HUES6 (cell line): ENCODE results near the gene REXO5.
"Not testable (repeated sequence)": the region's sequence is repeated elsewhere in the genome, so short reads cannot be mapped to it uniquely, and the experiment has no call there.

Experiments used
- H3K27ac ChIP-seq: 2 replicates; pipeline ENCODE4 v1.7.0; 2013; ENCODE audit warnings: low read depth, mild to moderate bottlenecking, low read length, inconsistent platforms
- H3K27me3 ChIP-seq: 2 replicates; pipeline ENCODE4 v1.6.1; 2013; ENCODE audit warnings: low read length; ENCODE audit not compliant: control insufficient read depth, insufficient read depth
- H3K36me3 ChIP-seq: 2 replicates; pipeline ENCODE4 v1.6.1; 2013; ENCODE audit warnings: low read length; ENCODE audit not compliant: control insufficient read depth, insufficient read depth
- H3K4me1 ChIP-seq: 2 replicates; pipeline ENCODE4 v1.6.1; 2013; ENCODE audit warnings: low read length; ENCODE audit not compliant: control insufficient read depth, insufficient read depth
- H3K4me3 ChIP-seq: 2 replicates; pipeline ENCODE4 v1.5.1; 2013; ENCODE audit warnings: low read depth, low read length
- H3K9ac ChIP-seq: one replicate; pipeline ENCODE4 v1.6.1; 2013; ENCODE audit warnings: mild to moderate bottlenecking, low read length
- H3K9me3 ChIP-seq: 2 replicates; pipeline ENCODE4 v1.6.1; 2013; ENCODE audit warnings: low read depth, low read length; ENCODE audit not compliant: control insufficient read depth, insufficient read depth

Gene REXO5

GRCh38 chr16:20849589-20850390 is 43.5 kb downstream of the REXO5 start:
- no peak overlapping the region for H3K27ac ChIP-seq
- no peak overlapping the region for H3K4me3 ChIP-seq
- no peaks in the 10 kb centered on the region for H3K4me1 ChIP-seq
- H3K9me3 ChIP-seq: no peaks in the 10 kb centered on the region
- peaks cover 17% of the 10 kb centered on the region for H3K36me3 ChIP-seq
- no peak overlapping the region for H3K9ac ChIP-seq
- no peaks in the 10 kb centered on the region for H3K27me3 ChIP-seq

- Histone ChIP-seq H3K9ac (no peak overlapping the region), H3K4me1 (no peaks in the 10 kb centered on the region), H3K27ac (no peak overlapping the region), H3K36me3 (peaks cover 13% of the 10 kb centered on the region), H3K9me3 (no peaks in the 10 kb centered on the region), H3K4me3 (no peak overlapping the region), H3K27me3 (no peaks in the 10 kb centered on the region)
Measured at GRCh38 chr16:20850981-20851380, 44.7 kb downstream of the REXO5 start.

GRCh38 chr16:20851601-20852000 is 45.3 kb downstream of the REXO5 start:
- H3K4me3 ChIP-seq: no peak overlapping the region
- peaks cover 8% of the 10 kb centered on the region for H3K36me3 ChIP-seq
- no peaks in the 10 kb centered on the region for H3K4me1 ChIP-seq
- H3K9ac ChIP-seq: no peak overlapping the region
- H3K27me3 ChIP-seq: no peaks in the 10 kb centered on the region
- no peaks in the 10 kb centered on the region for H3K9me3 ChIP-seq
- H3K27ac ChIP-seq: no peak overlapping the region

- H3K4me1 ChIP-seq: peaks cover 6% of the 10 kb centered on the region; the same call in 1 of the 2 replicates
- no peaks in the 10 kb centered on the region for H3K9me3 ChIP-seq
- peaks cover 6% of the 10 kb centered on the region; the same call in 1 of the 2 replicates for H3K36me3 ChIP-seq
- H3K4me3 ChIP-seq: no peak overlapping the region
- no peak overlapping the region for H3K27ac ChIP-seq
- H3K27me3 ChIP-seq: no peaks in the 10 kb centered on the region
- peak overlapping the region; percentile 22 for H3K9ac ChIP-seq
Measured at GRCh38 chr16:20853143-20853542, 46.8 kb downstream of the REXO5 start.

- Histone ChIP-seq H3K4me1 (peaks cover 6% of the 10 kb centered on the region; the same call in 1 of the 2 replicates), H3K9ac (no peak overlapping the region), H3K27me3 (no peaks in the 10 kb centered on the region), H3K9me3 (no peaks in the 10 kb centered on the region), H3K36me3 (peaks cover 6% of the 10 kb centered on the region; the same call in 1 of the 2 replicates), H3K4me3 (no peak overlapping the region), H3K27ac (no peak overlapping the region)
Measured at GRCh38 chr16:20853981-20854620, 47.8 kb downstream of the REXO5 start.

GRCh38 chr16:20854963-20855362 is 48.6 kb downstream of the REXO5 start:
- Histone ChIP-seq H3K4me3 (no peak overlapping the region), H3K27ac (no peak overlapping the region), H3K9me3 (no peaks in the 10 kb centered on the region), H3K27me3 (no peaks in the 10 kb centered on the region), H3K4me1 (peaks cover 11% of the 10 kb centered on the region), H3K36me3 (peaks cover 9% of the 10 kb centered on the region), H3K9ac (no peak overlapping the region)

- peaks cover 27% of the 10 kb centered on the region for H3K36me3 ChIP-seq
- no peak overlapping the region for H3K27ac ChIP-seq
- H3K27me3 ChIP-seq: no peaks in the 10 kb centered on the region
Measured at GRCh38 chr16:20857281-20857680, 51.0 kb downstream of the REXO5 start.

GRCh38 chr16:20859229-20859628 is 52.9 kb downstream of the REXO5 start:
- no peaks in the 10 kb centered on the region for H3K27me3 ChIP-seq
- H3K9me3 ChIP-seq: no peaks in the 10 kb centered on the region
- no peak overlapping the region for H3K4me3 ChIP-seq
- H3K4me1 ChIP-seq: peaks cover 21% of the 10 kb centered on the region
- H3K9ac ChIP-seq: no peak overlapping the region
- H3K27ac ChIP-seq: no peak overlapping the region; the same call in 1 of the 2 replicates
- H3K36me3 ChIP-seq: peaks cover 27% of the 10 kb centered on the region

More at GRCh38 chr16:20857281-20857680, 51.0 kb downstream of the REXO5 start:
- Histone ChIP-seq H3K4me3 (no peak overlapping the region), H3K4me1 (peaks cover 21% of the 10 kb centered on the region), H3K9me3 (no peaks in the 10 kb centered on the region), H3K9ac (no peak overlapping the region)

GRCh38 chr16:20859699-20860098 is 53.4 kb downstream of the REXO5 start:
- peaks cover 21% of the 10 kb centered on the region for H3K4me1 ChIP-seq
- no peaks in the 10 kb centered on the region for H3K27me3 ChIP-seq
- peak overlapping the region; percentile 7 for H3K9ac ChIP-seq
- H3K9me3 ChIP-seq: no peaks in the 10 kb centered on the region
- peaks cover 27% of the 10 kb centered on the region for H3K36me3 ChIP-seq
- no peak overlapping the region; the same call in 1 of the 2 replicates for H3K27ac ChIP-seq
- no peak overlapping the region for H3K4me3 ChIP-seq

- no peak overlapping the region for H3K4me3 ChIP-seq
- no peak overlapping the region for H3K27ac ChIP-seq
- no peaks in the 10 kb centered on the region for H3K9me3 ChIP-seq
- no peak overlapping the region for H3K9ac ChIP-seq
- peaks cover 27% of the 10 kb centered on the region for H3K36me3 ChIP-seq
- H3K4me1 ChIP-seq: peaks cover 21% of the 10 kb centered on the region
- no peaks in the 10 kb centered on the region for H3K27me3 ChIP-seq
Measured at GRCh38 chr16:20860361-20860760, 54.0 kb downstream of the REXO5 start.

- not testable (repeated sequence) for H3K9ac ChIP-seq, H3K9me3 ChIP-seq, H3K27me3 ChIP-seq, H3K4me3 ChIP-seq, H3K27ac ChIP-seq
- H3K4me1 ChIP-seq: peaks cover 26% of the 10 kb centered on the region
- peaks cover 21% of the 10 kb centered on the region for H3K36me3 ChIP-seq
Measured at GRCh38 chr16:20860995-20861394, 54.7 kb downstream of the REXO5 start.
